Stomach smooth muscle (tissue), 2 donors: Measurements from ENCODE around the gene ASB4.
A peak's percentile ranks its signal among the peaks of the same experiment; 100 is the strongest.
"Not testable (repeated sequence)": the region's sequence is repeated elsewhere in the genome, so short reads cannot be mapped to it uniquely, and the experiment has no call there.

Experiments
- H3K27ac ChIP-seq: one replicate; pipeline ENCODE4 v1.7.0; 2013; ENCODE audit warnings: mild to moderate bottlenecking, low read length, inconsistent platforms
- H3K27me3 ChIP-seq, 2 donors: one replicate each; pipeline ENCODE4 v1.7.0; 2013; ENCODE audit warnings: low read length in 2 of 2; ENCODE audit not compliant: insufficient read depth in 2 of 2, control insufficient read depth in 1 of 2
- H3K36me3 ChIP-seq, 2 donors: one replicate each; pipeline ENCODE4 v1.7.0; 2013; ENCODE audit warnings: low read length in 2 of 2; ENCODE audit not compliant: control insufficient read depth in 2 of 2, insufficient read depth in 2 of 2
- H3K4me1 ChIP-seq: one replicate; pipeline ENCODE4 v1.7.0; 2013; ENCODE audit warnings: low read length; ENCODE audit not compliant: control insufficient read depth, insufficient read depth
- H3K4me3 ChIP-seq, 2 donors: one replicate each; pipeline ENCODE4 v1.7.0; 2013; ENCODE audit warnings: low read length in 2 of 2
- H3K9ac ChIP-seq, 2 donors: one replicate each; pipeline ENCODE4 v1.7.0; 2013; ENCODE audit warnings: low read length in 2 of 2, mild to moderate bottlenecking in 1 of 2
- H3K9me3 ChIP-seq, 2 donors: one replicate each; pipeline ENCODE4 v1.7.0; 2013; ENCODE audit warnings: low read length in 2 of 2; ENCODE audit not compliant: control insufficient read depth in 2 of 2
- donor health status: healthy.
- donor health status: Pancreatic carcinoma.

Gene ASB4

DNA sequence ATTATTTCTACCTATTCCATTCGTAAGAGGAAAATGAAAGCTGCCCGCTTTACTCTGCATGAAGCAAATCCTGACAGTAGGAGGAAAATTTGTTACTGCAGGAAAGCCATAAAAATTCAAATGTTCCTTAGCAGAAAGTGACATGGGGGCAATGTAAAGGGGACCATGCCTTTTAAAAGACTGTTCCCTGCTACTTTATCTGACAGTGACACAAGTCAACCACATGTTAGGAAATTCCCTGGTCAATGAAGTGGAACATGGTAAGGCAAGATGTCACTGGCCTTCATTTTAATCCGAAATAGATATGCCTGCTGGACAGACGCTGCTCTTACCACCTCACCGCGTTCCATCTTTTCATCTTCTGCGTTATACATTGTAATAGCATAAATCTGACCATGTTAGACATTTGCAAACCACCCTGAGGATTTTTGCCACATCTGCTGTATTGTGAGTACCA lies 18.4 kb downstream of the ASB4 start:
- H3K9ac ChIP-seq, H3K4me3 ChIP-seq: not testable (repeated sequence)

DNA sequence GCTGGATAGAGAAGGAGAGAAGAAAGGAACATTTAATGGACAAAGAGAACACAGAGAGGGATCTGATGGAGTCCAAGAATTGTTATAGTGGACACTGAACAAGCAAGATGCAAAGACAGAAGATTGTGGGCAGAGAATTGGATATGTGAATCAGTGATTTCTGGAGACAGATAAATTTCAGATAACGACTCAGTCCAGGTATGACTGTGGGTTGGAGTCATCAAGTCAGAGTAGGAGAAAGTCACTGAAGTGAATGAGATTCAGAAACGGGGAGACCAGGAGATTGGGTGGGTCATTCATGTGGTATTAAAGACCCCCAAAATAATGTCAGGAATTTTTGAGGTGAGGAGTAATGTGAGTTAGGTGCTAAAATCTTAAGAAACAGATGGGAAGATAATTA lies 23.0 kb downstream of the ASB4 start:
- Histone ChIP-seq H3K9me3 (no peaks in the 10 kb centered on the region), H3K36me3 (no peaks in the 10 kb centered on the region), H3K9ac (no peak overlapping the region)

More for the DNA sequence above, 18.4 kb downstream of the ASB4 start:
- not testable (repeated sequence) for H3K36me3 ChIP-seq, H3K9me3 ChIP-seq, H3K4me1 ChIP-seq, H3K27ac ChIP-seq, H3K27me3 ChIP-seq

GRCh38 chr7:95509199-95509598 lies 23.5 kb downstream of the ASB4 start:
- no peak overlapping the region for H3K4me3 ChIP-seq
- no peaks in the 10 kb centered on the region for H3K27me3 ChIP-seq
- no peaks in the 10 kb centered on the region for H3K36me3 ChIP-seq
- no peaks in the 10 kb centered on the region for H3K4me1 ChIP-seq
- H3K9me3 ChIP-seq = no peaks in the 10 kb centered on the region
- no peak overlapping the region for H3K9ac ChIP-seq
- H3K27ac ChIP-seq = no peak overlapping the region

More for the DNA sequence above, 23.0 kb downstream of the ASB4 start:
- H3K4me3 ChIP-seq = no peak overlapping the region
- no peak overlapping the region for H3K27ac ChIP-seq
- no peaks in the 10 kb centered on the region for H3K27me3 ChIP-seq
- H3K4me1 ChIP-seq = no peaks in the 10 kb centered on the region

DNA sequence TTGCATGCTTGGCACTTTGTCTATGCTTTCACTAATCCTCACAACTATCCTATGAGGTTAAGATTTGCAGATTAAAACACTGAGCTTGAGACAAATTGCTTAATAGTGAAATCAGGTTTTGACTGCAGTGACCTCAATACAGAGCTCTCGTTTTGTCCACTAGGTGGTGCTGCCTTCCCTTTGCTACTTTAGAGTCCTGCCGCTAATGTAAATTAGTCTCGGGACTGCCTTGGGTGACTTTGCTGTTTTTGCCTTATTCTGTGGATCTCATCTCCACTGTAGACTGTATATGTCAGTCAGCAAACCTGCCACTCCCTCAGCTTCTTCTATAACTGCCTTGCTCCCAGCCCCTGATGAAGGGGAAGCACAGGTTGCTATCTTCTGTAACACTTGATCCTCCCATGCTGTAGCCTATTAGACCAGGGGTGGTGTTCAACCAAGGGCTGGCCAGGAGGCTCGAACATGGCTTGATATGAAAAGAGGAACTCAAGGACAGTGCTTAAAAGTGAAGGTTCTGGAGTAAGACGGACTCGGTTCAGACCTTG lies 26.0 kb downstream of the ASB4 start:
- Histone ChIP-seq H3K9ac (no peak overlapping the region), H3K4me3 (peak overlapping the region in 1 of 2 donors; percentile 44), H3K36me3 (no peaks in the 10 kb centered on the region)

DNA sequence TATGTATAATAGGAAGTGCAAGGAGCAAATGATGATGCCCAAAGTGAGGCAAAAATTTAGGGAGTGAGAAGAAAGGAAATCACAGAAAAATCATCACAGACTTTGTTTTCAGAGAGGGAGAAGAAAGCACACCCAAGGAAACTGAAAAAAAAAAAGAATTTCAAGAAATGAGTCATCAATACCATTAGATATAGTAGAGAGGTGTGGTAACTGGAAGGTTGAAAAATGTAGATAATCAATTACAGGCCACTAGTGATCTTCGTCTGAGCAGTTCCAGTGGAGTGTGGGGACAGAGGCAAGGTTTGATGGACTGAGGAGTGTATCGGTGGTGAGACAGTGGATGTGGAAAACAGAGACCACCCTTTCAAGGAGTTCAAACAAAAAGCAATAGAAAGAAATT lies 31.7 kb downstream of the ASB4 start:
- Histone ChIP-seq H3K9ac (no peak overlapping the region), H3K36me3 (no peaks in the 10 kb centered on the region), H3K4me1 (no peaks in the 10 kb centered on the region), H3K4me3 (no peak overlapping the region), H3K27ac (no peak overlapping the region), H3K9me3 (no peaks in the 10 kb centered on the region), H3K27me3 (no peaks in the 10 kb centered on the region)

More for the DNA sequence above, 26.0 kb downstream of the ASB4 start:
- Histone ChIP-seq H3K4me1 (no peaks in the 10 kb centered on the region), H3K9me3 (no peaks in the 10 kb centered on the region), H3K27ac (no peak overlapping the region), H3K27me3 (no peaks in the 10 kb centered on the region)

- Histone ChIP-seq H3K36me3 (no peaks in the 10 kb centered on the region), H3K27ac (no peak overlapping the region), H3K27me3 (no peaks in the 10 kb centered on the region), H3K4me1 (no peaks in the 10 kb centered on the region), H3K4me3 (no peak overlapping the region), H3K9ac (no peak overlapping the region), H3K9me3 (no peaks in the 10 kb centered on the region)
These were observed 32.1 kb downstream of the ASB4 start for GRCh38 chr7:95517870-95518269.

GRCh38 chr7:95520136-95520535 lies 34.4 kb downstream of the ASB4 start:
- Histone ChIP-seq H3K9me3 (no peaks in the 10 kb centered on the region), H3K27ac (no peak overlapping the region)

DNA sequence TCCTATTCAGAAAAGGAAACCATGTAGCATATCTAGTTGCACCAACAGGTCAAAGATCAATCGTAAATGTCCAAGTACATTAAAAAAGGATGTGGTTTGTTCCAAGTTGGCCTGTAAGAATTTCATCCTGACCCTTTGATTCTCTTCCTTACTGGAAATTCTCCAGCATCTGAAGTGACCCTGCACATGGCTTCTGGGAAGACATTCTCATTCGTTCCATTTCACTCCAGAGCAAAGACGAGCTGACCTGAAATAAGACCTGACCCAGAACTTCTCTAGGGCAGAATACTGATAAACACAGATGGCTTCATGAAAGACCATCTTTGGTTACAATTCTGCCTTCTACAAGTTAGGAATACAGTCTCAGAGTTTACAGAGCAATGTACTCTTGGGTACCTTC lies 39.8 kb downstream of the ASB4 start:
- no peak overlapping the region for H3K4me3 ChIP-seq
- H3K36me3 ChIP-seq = no peaks in the 10 kb centered on the region
- H3K9me3 ChIP-seq = no peaks in the 10 kb centered on the region
- no peak overlapping the region for H3K9ac ChIP-seq
- H3K27me3 ChIP-seq = no peaks in the 10 kb centered on the region
- no peaks in the 10 kb centered on the region for H3K4me1 ChIP-seq
- no peak overlapping the region for H3K27ac ChIP-seq

More at GRCh38 chr7:95520136-95520535, 34.4 kb downstream of the ASB4 start:
- Histone ChIP-seq H3K36me3 (no peaks in the 10 kb centered on the region), H3K27me3 (no peaks in the 10 kb centered on the region), H3K9ac (no peak overlapping the region), H3K4me3 (no peak overlapping the region), H3K4me1 (no peaks in the 10 kb centered on the region)

GRCh38 chr7:95526128-95526738 lies 40.5 kb downstream of the ASB4 start:
- Histone ChIP-seq H3K36me3 (no peaks in the 10 kb centered on the region), H3K9ac (no peak overlapping the region), H3K4me1 (no peaks in the 10 kb centered on the region), H3K27me3 (no peaks in the 10 kb centered on the region), H3K27ac (no peak overlapping the region), H3K4me3 (no peak overlapping the region), H3K9me3 (no peaks in the 10 kb centered on the region)

DNA sequence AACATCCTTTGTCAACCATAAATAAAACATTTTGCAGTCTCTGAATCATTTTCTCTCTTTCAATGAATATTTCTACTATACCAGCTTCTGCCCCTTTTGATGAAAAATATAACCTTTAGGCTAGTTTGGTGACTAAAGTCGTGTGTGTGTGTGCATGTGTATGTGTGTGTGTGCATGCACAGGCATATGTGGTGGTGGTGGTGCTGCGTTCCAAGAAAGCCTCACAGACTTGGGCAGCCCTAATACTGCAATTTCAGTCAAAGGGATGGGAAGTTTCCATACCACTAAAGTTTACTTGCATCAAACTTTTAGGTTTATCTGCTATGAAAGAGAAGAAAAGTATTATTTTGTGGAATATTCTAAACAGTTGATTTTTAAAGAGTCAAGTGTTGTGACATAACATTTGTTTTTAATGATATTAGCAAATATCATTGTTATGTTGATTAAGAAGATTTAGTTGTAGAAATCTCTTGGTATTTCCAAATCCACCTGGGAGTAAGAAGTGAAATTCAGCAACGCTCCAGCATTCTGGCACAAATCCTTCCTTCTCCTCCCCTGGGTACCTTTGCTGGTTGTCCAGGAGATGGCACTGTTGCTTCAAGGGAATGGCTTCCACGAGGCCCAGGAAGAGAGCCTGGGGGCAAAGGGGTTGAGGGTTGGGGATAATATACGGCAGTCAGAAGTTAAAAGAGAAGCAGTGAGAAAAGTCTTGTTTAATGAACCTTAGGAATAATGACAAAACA lies 41.5 kb downstream of the ASB4 start:
- Histone ChIP-seq H3K27ac (no peak overlapping the region), H3K4me3 (no peak overlapping the region), H3K36me3 (no peaks in the 10 kb centered on the region), H3K4me1 (no peaks in the 10 kb centered on the region), H3K9me3 (no peaks in the 10 kb centered on the region), H3K9ac (no peak overlapping the region), H3K27me3 (no peaks in the 10 kb centered on the region)

- H3K36me3 ChIP-seq = no peaks in the 10 kb centered on the region
- no peak overlapping the region for H3K9ac ChIP-seq
- no peak overlapping the region for H3K27ac ChIP-seq
- H3K4me1 ChIP-seq = no peaks in the 10 kb centered on the region
- H3K27me3 ChIP-seq = no peaks in the 10 kb centered on the region
- H3K9me3 ChIP-seq = no peaks in the 10 kb centered on the region
- no peak overlapping the region for H3K4me3 ChIP-seq
These were observed 42.1 kb downstream of the ASB4 start for GRCh38 chr7:95527776-95528250.
